LNCaP clone FGC (cell line): Measurements from ENCODE around the gene ATP5PF.
"Not testable (repeated sequence)": the region's sequence is repeated elsewhere in the genome, so short reads cannot be mapped to it uniquely, and the experiment has no call there.

Experiments used
- DNase-seq: peaks from one replicate; pipeline ENCODE4 v3.0.0-alpha.2; 2011; ENCODE audit warnings: low read depth
- H3K4me3 ChIP-seq: 2 replicates; pipeline ENCODE4 v1.5.1; 2011; ENCODE audit warnings: mild to moderate bottlenecking, low read depth, low read length, control low read depth
- CTCF ChIP-seq: IDR thresholded peaks from 2 replicates; pipeline ENCODE4 v1.5.1; 2012; ENCODE audit warnings: mild to moderate bottlenecking; ENCODE audit not compliant: control insufficient read depth, insufficient read depth; ENCODE audit errors: extremely low read depth

The ATP5PF gene, protein sequence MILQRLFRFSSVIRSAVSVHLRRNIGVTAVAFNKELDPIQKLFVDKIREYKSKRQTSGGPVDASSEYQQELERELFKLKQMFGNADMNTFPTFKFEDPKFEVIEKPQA

DNA sequence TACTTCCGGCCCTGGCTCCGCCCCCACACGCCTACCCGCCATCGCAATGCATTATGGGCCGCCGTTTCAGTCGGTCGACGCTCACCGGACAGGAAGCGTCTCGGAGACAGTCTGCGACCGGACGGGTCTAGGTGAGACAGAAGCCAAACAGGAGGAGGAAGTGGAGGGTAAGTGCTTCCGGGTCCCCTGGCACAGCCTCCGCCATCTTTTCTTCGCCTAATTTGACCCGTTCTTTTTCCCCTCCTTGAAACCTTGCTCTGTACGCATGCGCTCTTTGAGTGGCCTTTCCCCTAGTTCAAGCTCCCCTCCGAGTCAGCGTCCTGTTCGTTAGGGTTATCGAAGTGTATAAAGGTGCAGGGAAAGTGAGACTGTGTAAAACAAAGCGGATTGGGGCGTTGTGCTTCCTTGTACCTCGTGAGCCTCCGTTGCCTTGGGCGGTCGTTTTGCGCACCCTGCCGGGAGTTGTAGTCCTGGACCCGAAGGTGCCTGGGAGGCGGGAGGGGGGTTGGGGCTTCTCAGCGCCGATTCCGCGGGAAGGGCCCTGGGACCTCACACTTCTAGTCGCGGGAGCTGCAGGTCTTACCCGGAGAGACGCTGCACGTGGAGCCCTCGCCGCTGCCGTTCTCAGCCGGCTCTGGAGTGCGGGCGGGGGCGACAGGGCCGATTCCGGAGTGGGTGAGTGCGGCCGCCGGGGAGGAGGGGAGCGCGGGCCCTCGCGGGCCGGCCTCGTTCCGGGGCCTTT lies at the start of gene ATP5PF, which contains the start of gene GABPA:
ATP5PF (minus strand) TSS at position 1 of the 742 bp plus-strand sequence. CDS start 5,110 bp downstream, outside the sequence.
GABPA (plus strand) TSS at position 69 of the 742 bp plus-strand sequence. CDS start 6,627 bp downstream, outside the sequence.
- no peak for TF ChIP-seq CTCF
- H3K4me3 ChIP-seq, result peak within 1 kb of the TSS; percentile 79
- peak; percentile 97 for DNase-seq

DNA sequence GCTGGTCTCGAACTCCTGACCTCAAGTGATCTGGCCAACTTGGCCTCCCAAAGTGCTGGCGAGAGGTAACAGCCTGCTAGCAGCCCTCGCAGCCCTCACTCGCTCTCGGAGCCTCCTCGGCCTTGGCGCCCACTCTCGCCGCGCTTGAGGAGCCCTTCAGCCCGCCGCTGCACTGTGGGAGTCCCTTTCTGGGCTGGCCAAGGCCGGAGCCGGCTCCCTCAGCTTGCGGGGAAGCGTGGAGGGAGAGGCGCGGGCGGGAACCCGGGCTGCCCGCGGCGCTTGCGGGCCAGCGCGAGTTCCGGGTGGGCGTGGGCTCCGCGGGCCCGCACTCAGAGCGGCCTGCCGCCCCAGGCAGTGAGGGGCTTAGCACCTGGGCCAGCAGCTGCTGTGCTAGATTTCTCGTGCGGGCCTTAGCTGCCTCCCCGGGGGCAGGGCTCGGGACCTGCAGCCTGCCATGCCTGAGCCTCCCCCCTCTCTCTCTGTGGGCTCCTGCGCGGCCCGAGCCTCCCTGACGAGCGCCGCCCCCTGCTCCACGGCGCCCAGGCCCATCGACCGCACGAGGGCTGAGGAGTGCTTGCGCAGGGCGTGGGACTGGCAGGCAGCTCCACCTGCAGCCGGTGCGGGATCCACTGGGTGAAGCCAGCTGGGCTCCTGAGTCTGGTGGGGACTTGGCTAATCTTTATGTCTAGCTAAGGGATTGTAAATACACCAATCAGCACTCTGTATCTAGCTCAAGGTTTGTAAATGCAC lies 43.6 kb upstream of the ATP5PF start:
- DNase-seq, H3K4me3 ChIP-seq: not testable (repeated sequence)

GRCh38 chr21:25776440-25776839 lies 41.7 kb upstream of the ATP5PF start:
- H3K4me3 ChIP-seq, result no peak overlapping the region
- no peak for DNase-seq
- no peak for TF ChIP-seq CTCF

DNA sequence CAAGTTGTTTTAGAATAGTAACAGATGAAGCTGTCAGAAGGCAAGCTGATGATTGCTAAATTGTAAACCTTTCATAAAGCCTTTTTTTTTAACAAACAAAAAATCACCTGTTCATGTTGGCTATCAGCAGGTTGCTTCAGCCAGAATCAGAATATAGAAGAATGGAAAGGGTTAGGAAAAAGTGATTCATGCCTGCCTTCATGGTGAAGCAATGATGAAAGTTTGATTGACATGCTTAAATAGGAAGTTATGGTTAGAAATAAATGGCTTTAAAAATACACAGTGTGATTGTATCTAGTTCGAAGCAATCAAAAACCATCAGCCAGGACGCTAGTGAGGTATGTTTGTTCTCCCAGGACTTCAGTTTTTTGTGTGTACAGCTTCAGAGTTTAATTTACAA lies 38.0 kb upstream of the ATP5PF start:
- TF ChIP-seq CTCF, result no peak
- H3K4me3 ChIP-seq, result no peak overlapping the region
- DNase-seq, result peak; percentile 4

DNA sequence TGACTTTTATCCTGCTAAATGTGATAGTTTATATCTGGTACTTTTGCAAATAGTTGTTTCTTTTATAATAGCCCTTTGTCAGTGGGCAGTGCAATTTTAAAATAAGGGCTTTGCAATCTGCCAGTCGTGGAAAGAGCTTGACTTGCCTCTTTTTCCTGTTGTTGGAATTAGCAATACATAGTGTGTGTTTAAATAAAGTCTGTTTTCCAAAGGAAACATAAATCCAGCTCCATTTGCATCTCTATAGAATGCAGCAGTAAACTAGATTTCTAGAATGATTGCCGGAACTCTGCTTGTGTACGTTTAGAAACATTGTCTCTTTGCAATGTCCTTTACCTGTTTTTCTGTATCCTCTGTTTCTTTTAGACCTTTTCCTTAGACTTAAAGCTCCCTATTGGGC lies 33.2 kb upstream of the ATP5PF start:
- no peak for TF ChIP-seq CTCF
- no peak overlapping the region for H3K4me3 ChIP-seq
- DNase-seq, result no peak

- H3K4me3 ChIP-seq, result no peak overlapping the region
- DNase-seq, result no peak
- no peak for TF ChIP-seq CTCF
Measured at GRCh38 chr21:25764065-25764464, 29.4 kb upstream of the ATP5PF start.

DNA sequence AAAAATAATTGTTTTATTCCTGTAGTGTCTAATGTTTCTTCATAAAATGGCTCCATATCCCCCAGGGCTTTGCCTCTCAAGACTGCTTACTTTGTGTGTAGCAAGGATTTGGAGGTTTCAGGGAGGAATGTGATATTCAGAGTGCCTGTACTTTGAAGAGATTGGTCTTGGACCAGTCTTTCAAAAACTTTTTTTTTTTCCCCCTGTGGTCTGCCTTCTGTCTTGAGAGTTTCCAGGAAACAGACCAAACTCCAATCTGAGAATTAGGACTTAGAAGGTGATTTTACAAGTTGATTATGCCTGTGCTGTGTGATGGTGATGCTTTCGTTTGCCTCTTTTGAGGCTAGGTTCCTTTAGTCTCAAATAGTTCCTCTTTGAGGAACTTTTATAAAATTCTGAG lies 26.0 kb upstream of the ATP5PF start:
- no peak for DNase-seq
- TF ChIP-seq CTCF, result no peak
- H3K4me3 ChIP-seq, result no peak overlapping the region
